Measurements from ENCODE around the gene MYL12A.

GRCh38 chr18:3283908-3284307, 36.3 kb downstream of the MYL12A start:
- TF ChIP-seq POLR2A (IDR thresholded peaks at IDR 0.05) (no peak), CTCF (IDR thresholded peaks at IDR 0.05) (no peak)
